H1 (cell line): ENCODE measurements around the gene PI4K2A. TPM values are rescaled to one million over a fixed set of nuclear protein-coding genes. Genes with fewer than 3 reads are reported as not detected.

ENCODE experiments used
- GABPA ChIP-seq: IDR thresholded peaks from 2 replicates; pipeline ENCODE4 v1.6.1; 2011; ENCODE audit warnings: mild to moderate bottlenecking, low read length, moderate library complexity, borderline replicate concordance; ENCODE audit not compliant: insufficient read depth
- HDAC2 ChIP-seq, 2 experiments: fragments of 300-600 bp in 1 of 2; sonication (generic) in 1 of 2; IDR thresholded peaks; 2 replicates each; pipeline ENCODE4 v1.6.1; 2011 to 2012; ENCODE audit warnings: low read depth in 2 of 2, low read length in 2 of 2, mild to moderate bottlenecking in 2 of 2, moderate library complexity in 2 of 2, borderline replicate concordance in 1 of 2, inconsistent platforms in 1 of 2
- polyA plus RNA-seq, 7 experiments: library from polyadenylated mRNA; depleted of rRNA in 3 of 7; stranded (reverse) in 5 of 7; unstranded in 2 of 7; fragments of >200 nt in 5 of 7; fragments of 200-250 nt in 2 of 7; gene quantifications; 1 replicate in 5 of 7; 2 replicates in 1 of 7; 4 replicates in 1 of 7; pipeline versions ENCODE4 v1.2.1 to v1.2.3, GENCODE V29; 2011 to 2013; ENCODE audit warnings: missing spikeins in 2 of 7, mixed read lengths in 2 of 7
- total RNA-seq: library from RNA; stranded (reverse); fragmentation: NEBNext Ultra II Directional; extraction: Animal tissue kit (Norgen Biotek cat#: 25700); gene quantifications from 2 replicates; pipeline ENCODE4 v1.2.1, GENCODE V29; 2021

PI4K2A gene
- total and polyA plus RNA-seq, 2 of the 8 experiments (the other 6 are each of a cell fraction or from before 2014, with no cell fraction given), result 20.7 to 21.9 TPM

- TF ChIP-seq HDAC2 (IDR thresholded peaks at IDR 0.05; ENCODE audit: borderline replicate concordance in 1 of 2, low read depth in 2 of 2, low read length in 2 of 2) (no peak), GABPA (no peak)
Observed at GRCh38 chr10:97623277-97623676, 17.2 kb upstream of the PI4K2A start (continued).
